ENCODE data around the gene ZFP64.

- no peak for TF ChIP-seq CTCF (IDR thresholded peaks at IDR 0.05)
- no peak for TF ChIP-seq POLR2AphosphoS5 (IDR thresholded peaks at IDR 0.05)
- TF ChIP-seq POLR2A (IDR thresholded peaks at IDR 0.05), result no peak
Measured at GRCh38 chr20:52143277-52143676, 48.3 kb downstream of the ZFP64 start.
